GM15510 (cell line): Measurements from ENCODE around the gene PSMB8.

Source experiments
- POLR2A ChIP-seq: IDR thresholded peaks from 3 replicates; pipeline ENCODE4 v1.6.1; 2011; ENCODE audit warnings: borderline replicate concordance; ENCODE audit not compliant: insufficient read length; ENCODE audit errors: extremely low read depth

PSMB8 gene

DNA sequence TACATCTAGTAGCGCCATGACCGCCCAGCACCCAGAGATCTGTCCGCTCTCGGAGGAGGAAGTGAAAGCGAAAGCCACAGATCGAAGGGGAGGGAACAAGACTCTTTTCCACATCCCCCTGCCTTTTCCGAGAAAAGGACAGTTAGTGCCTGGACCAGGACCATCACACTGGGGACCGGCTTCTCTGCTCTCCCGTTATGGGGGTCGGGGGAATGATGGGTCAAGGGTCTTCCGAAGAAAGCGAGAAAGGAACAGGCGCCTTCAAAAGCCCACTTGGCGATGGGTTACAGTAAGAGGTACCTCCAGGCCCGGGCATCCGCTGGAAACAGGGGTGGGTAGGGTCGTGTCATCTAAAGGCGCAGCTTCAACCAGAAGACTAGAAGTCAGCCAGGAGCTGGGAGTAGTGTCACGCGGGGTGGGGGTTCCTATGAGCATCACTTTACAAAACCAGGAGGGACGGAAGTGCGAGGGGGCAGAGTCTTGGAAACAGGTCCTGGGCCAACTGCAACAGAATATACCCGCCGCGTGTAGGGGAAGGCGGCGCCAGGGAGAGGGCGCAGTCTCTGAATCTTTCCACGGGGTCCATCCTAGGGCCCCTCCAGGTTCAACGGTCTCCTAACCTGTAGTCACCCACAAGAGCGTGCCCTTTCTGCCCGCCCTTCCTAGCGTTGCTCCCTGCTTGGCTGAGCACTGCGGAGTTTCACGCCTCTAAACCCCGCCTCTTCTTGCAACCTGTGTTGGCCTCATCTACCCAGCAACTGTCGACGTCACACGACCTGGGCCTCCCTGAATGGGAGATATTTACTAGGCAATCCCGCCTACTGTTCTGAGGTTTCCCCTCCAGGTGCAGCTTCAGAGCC, at the start of gene PSMB8:
TSS of gene PSMB8 (minus strand) at position 69 of the 860 bp plus-strand sequence. CDS start at position 18, 51 bp downstream.
- peak; percentile 93 for TF ChIP-seq POLR2A

DNA sequence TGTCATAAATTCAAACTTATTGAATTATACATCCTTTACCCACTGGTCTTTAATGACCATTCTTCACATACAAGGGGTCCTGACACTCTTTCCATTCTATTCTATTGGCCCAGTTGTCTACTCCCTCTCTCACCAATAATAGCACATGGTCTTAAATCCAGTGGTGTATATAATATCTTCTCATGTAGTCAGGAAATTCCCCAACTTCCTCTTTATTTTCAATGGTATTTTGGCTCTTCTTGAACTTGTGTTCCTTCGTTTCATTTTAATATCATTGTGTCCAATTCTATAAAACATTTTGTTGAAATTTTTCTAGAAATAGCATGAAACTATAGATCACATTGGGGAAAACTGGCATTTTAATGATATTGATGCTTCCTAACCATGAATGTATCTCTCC, 47.0 kb upstream of the PSMB8 start:
- TF ChIP-seq POLR2A, result no peak

DNA sequence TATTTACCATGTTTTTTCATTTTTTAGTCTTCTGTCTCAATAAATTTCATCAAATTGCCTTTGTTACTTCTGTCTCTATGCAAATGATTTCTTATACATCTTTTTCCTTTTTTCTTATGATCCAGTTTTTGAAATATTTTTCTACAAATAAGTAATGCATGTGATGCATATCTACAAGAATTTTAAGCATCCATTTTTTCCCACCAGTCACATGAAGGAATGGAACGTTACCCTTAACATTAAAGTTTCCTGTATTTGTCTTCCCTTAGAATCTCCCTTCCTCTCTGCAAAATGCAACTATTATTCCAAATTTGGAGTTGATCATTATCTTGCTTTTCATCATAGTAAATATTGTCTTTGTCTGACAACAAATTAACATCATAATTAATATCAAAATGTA, 45.7 kb upstream of the PSMB8 start:
- no peak for TF ChIP-seq POLR2A

DNA sequence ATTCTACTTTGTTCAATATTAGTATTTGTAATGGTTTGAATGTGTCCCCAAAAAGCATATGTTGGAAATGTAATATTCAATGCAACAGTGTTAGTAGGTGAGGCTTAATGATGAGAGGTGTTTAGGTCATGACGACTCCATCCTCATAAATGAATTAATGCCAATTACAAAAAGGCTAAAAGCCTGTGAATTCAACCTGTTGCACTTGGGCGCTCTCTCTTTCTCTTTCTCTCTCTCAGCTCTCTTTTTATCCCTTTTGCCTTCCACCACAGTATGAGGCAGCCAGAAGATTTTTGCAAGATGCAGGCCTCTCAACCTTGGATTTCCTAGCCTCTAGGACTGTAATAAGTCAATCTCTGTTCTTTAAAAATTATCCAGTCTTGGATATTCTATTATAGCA, 44.7 kb upstream of the PSMB8 start:
- TF ChIP-seq POLR2A, result no peak

DNA sequence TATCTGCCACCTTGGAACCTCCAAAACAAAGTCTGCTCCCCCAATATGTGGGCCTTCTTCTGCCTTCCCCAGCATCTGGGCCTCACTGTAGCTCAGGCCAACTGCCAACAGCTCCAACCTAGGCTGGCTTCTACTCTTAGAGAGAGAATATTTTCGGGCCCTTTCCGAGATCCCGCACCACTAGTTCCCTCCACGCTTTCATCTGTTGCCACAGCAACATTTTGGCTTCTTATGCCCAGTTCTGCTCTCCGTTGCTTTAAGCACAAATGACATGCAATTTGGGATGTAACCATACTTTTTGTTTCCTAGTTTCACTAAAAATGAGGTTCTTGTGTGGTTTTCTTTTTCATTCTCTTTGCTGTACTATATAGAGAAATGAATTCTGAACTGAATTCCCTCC, 43.8 kb upstream of the PSMB8 start:
- no peak for TF ChIP-seq POLR2A

DNA sequence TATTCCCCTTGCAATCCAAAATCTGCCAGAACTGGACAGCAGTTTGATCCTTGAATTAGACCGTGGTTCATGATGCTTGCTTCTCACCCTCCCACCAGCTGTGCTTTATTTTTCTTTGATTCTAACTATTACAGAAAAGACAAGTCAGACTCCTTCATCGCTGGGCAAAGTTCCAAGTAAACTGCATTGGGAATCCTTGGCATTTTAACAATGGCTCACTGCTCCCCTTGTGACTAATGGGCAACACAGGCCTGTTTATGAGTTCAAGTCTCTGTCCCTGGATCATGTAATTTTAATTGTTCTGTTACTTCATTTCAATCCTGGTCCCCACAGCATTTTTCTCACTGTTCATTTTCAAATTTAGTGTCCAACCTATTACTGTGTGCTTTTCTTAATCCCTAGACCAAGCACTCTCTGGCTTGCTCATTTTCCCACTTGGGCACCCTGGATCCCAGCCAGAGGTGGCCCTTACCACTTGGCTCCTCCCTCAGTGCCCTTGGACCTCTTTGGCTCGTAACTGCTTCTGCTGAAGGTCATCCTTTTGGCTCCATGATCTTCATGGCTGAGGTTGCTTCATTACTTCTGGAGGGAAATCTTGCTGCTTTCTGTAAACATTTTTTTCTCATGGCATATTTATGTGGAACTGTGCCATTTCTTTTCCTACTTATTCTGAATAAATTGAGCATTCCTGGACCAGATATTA, 43.0 kb upstream of the PSMB8 start:
- TF ChIP-seq POLR2A, result no peak

DNA sequence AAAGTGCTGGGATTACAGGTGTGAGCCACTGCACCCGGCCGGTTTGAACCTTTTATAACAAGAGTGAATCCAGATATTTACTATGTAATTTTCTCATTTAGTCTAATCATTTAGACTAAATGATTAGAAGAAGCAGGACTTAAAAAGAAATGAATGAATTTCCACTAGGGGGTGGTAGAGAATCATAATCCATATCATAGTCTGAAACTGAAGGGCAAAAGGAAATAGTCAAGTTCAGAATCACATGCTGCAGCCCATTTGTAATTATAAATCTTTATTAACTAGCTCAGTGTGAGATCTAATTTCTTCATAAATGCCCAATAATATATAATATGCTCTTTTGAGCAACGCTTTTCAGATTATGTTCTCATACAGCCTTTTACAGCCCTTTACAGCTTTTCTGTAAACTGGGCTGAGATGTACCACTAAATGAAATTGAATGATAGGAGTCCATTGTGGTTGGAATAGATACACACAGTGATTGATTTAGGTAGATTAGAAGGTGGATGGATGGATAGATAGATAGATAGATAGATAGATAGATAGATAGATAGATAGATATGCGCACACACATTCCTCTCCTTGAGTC, 41.9 kb upstream of the PSMB8 start:
- TF ChIP-seq POLR2A, result no peak

DNA sequence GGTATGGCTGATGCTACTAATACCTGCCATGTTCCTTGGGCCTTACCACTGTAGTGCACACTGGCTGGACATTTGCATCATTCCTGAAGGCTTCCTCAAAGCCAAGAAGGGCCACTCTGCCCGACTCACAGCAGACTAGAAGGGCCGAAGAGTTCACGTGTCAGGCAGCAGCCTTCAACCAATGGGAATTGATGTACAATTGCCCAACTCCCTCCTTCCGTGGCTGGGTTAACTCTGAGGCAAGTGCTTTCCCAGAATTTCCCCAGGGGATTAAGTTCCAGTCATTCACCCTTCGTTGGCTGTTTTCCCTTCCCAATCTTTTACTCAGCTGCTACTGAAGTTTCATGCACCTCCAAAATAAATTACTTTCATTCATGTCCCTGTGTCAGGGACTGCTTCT, 39.9 kb upstream of the PSMB8 start:
- TF ChIP-seq POLR2A, result no peak

DNA sequence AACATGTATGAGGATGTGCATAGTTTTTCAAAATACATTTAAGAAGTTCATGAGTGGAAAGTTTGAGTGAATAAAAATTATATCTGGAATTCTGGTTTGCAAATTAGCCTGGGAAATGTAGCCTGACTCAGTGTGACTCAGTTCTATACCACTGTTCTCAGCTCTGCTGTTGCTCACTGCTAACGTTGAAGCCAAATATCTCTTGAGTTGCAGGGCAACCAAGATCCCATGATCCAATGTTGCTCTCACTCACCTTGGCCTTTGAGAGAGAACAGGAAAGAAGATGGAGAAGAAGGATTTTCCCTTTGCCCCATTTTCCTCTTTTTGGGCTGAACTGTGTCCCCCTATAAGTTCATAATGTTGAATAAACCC, 39.0 kb upstream of the PSMB8 start:
- TF ChIP-seq POLR2A, result no peak

DNA sequence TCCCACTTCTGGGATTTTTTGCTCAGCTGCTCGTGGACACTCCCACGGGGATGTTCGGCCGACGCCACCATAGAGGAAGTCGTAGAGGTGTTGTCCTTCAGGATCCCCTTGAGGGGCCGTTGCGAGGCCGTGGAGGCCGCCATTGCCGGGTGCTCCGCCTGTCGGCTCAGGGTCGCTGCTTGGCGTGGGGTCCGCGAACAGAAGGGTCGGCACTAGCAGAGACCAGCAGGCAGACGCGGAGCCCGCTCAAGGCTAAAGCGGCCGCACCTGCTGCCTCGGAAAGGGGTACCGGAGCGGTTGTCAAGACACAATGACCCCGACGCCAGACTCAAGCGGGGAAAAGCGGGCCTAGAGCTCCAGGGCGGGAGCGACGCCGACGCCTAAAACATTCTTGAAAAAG, 35.8 kb upstream of the PSMB8 start:
- no peak for TF ChIP-seq POLR2A

DNA sequence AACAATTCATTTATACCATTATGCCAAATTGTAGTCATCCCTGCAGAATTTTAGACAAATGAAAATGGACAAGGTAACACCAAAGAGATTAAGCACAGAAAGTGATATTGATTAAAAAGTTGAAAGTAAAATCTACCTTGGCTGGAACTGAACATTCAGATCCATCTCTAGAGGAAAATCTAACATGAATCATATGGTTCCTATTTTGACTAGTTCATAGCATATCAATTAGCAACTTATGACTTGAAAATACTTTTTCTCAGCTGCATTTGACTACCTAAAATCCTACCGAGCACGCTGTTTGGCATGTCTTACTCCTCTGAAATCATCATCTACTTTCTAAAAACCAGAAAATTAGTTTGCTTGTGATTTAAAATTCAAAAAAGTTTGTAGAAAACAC, 32.8 kb upstream of the PSMB8 start:
- no peak for TF ChIP-seq POLR2A

DNA sequence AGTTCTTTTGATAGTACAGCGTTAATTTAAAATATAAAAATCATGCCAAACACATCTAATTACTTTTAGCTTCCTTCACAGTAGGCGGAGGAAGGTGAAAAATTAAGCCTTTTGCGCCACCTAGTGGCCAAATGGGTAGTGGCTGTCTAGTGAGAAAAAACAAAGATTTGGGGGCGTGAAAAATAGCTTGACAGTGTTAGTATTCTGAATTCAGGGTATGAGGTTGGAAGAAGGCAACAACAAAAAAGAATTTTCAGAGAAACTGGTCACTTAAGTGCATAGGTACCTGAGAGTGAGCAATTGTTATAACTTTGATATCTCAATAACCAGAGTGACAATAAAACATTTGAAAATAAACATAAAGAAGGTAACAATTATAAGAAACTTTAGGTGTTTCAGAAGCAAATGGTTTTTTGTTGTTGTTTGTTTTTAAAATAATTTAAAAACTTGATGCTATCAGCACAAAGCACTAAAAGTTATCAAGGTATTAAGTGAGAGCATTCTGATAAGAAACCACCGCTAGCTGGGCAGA, 24.5 kb upstream of the PSMB8 start:
- no peak for TF ChIP-seq POLR2A

DNA sequence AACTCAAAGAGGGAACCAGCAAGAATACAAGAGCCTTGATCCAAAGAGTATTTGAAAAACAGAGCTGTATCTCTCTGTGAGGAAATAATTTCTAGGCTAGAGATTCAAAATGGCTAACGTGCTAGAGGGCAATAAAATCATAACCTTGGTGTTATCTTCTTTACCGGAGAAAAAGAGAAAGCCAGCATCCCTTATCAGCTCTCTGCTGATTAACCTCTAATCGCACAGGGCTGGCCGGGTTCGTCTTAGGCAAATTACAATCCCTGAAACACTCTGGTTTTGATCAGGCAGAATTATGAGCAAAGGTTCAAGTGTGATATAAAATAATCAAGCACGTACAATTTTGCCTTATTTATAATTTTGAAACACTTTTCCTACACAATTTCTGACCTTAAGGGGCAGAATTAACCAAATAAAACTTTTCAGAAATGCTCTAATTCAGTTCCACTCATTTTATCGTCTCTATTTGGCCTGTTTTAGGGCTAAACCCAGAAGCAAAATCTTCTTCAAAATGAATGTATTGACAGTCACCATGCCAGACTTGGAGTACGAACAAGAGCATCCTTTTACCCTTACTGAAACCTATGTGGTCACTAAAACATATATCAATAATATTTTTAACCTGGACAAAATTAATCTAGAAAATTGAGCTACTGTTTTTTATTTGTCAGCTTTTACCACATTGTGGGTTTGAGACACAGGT, 23.9 kb upstream of the PSMB8 start:
- TF ChIP-seq POLR2A, result no peak

DNA sequence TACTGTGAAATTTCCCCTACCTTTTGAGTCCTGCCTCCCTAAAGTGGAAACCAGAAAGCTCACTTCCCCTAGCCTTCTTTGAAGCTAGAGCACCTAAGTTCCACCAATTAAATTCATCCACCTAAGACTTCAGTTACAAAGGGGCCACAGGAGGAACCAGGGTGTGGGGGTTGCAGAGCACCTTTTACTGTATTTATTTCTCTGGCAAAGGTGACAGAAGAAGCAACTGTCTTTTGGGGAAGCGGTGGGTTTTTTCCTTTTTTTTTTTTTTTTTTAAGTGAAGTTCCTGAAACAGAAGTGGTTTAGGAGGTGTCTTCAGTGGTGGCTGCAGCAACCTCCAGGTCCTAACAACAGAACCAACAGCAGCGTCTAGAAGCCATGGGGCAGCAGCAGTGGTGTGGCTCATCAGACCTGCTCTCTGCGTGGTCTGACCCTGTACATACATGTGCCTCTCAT, 23.2 kb upstream of the PSMB8 start:
- no peak for TF ChIP-seq POLR2A

DNA sequence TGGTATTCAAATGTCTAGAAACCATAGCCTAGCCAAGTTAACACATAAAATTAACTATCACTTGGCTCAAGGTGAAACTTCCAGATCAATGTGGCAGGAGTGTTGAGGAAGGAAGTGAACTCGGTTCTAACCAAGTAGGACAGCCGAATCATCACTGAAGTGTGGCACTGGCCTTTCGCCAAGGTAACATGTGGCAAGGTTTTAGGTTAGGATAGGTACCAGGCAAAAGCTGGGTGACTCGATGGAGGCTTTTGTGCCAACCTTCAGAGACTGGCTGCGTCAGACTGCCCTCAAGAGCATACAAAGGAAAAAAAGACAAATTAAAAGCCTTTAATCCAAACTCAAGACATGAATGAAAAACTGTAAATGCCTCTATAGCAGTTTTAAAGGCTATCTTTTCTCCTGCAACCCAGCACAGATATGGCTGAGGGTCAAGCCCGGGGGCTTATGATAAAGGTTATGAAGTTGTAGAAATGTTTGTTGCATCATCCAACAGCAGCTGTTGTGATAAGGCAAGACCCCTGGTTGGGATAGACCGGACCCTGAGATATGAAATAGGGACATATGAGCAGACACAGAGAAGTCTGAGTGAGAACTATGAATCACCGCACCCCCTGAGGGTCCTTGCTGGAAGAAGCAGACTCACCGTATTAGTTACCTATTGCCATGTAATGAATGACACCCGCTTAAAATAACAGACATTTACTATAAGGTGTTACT, 22.0 kb upstream of the PSMB8 start:
- no peak for TF ChIP-seq POLR2A

DNA sequence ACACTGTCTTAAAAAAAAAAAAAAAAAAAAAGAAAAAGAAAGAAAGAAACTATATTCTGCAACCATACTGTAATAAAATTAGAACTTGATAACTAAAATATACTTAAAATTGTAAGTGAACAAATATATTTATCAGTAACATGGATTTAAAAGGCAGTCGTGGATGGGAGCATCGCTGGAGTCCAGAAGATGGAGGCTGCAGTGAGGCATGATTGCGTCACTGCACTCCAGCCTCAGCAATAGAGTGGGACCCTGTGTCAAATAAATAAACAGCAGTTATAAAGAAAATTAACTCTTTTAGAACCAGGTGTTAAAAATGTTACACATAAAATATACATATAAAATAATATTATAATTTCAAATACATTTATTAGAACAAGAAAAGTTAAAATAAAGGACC, 18.9 kb upstream of the PSMB8 start:
- TF ChIP-seq POLR2A, result no peak
